ENCODE data around the gene TEX53.

The TEX53 gene

DNA sequence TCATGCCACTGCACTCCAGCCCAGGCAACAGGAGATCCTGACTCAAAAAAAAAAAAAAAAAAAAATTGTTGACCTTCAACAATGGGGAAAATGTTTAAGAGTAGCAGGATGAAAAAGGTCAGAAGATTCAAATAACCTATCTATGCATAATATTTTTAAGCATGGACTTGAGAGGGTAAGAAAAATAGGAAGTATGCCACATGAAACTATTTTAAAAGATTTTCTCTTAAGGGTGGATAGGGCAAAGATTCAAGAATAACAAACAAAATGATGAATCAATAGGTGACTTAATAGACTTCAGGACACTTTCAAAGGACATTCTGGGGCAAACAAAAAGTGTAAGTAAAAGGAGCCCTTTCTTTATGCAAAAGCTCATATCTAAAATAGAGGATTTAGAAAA is 21.2 kb upstream of the TEX53 start:
- no peak for DNase-seq

GRCh38 chr9:114678130-114678529 is 20.5 kb upstream of the TEX53 start:
- no peak for DNase-seq

GRCh38 chr9:114677418-114677817 is 19.8 kb upstream of the TEX53 start:
- DNase-seq, result no peak

GRCh38 chr9:114676901-114677300 is 19.3 kb upstream of the TEX53 start:
- no peak for DNase-seq

GRCh38 chr9:114674798-114675540 is 17.4 kb upstream of the TEX53 start:
- no peak for DNase-seq

DNA sequence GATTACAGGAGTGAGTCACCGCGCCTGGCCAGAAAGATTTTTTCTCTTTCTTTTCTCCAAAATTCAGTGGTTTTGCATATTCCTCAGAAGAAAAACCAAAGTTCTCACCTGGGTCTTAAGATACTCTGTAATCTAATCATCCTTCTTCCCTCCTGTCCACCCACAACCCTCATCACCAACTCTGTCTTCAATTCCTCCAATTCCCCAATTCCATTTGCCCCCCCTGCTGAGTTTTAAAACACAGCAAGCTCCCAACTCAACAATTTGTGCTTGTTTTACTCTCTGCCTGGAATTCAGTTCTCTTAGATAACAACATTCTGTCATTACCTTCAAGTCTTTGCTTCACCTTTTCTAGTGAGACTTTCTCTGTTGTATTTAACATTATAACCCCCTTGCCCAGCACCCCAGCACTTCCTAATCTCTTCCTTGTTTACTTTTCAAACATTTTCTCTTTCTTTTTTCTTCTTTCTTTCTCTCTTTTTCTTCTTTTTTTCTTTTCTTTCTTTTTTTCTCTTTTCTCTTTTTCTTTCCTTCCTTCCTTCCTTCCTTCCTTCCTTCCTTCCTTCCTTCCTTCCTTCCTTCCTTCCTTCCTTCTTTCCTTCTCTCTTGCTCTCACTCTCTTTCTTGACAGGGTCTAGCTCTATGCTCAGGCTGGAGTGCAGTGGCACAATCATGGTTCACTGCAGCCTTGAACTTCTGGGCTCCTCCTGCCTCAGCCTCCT is 16.6 kb upstream of the TEX53 start:
- no peak for DNase-seq

- no peak for DNase-seq
Measured at GRCh38 chr9:114671605-114672004, 14.0 kb upstream of the TEX53 start.

DNA sequence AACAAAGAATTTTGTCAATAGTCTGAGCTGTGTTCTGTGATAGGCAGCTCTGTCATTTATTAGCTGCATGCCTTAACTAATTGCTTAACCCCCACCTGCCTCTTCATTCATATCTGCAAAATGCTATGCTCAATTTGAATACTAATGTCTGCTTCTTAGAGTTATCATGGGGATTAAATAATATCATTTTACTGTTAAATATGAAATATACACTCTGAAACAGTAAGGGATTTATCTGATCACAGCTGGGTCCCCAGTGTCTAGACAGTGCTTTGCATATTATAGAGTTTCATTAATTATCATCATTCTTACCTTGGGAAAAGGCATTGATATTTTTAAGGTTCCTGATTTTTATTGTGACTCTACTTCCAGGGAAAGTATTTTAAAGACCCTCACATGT is 12.4 kb upstream of the TEX53 start:
- no peak for DNase-seq

DNA sequence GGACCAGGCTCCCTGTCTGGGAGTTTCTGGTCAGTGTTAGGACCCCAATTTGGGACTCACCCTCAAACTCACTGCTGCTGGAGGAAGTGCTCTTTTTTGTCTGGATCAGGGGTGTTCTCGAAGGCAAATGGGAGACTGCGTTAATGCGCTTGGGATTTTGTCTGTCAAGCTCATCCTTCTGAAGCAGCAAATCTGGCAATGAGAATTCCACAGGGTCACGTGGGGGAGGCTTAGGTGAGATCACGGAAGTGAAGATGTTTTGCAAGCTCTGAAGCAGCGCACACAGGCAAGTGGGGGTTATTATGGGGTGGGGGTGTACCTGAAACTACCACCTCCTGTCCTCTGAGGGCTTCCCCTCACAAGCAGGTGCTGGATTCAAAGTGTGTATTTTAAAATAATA is 10.5 kb upstream of the TEX53 start:
- DNase-seq, result no peak

- no peak for DNase-seq
Measured at GRCh38 chr9:114666851-114667250, 9.2 kb upstream of the TEX53 start.

GRCh38 chr9:114666401-114666800 is 8.8 kb upstream of the TEX53 start:
- DNase-seq, result no peak

- no peak for DNase-seq
Measured at GRCh38 chr9:114664181-114664580, 6.6 kb upstream of the TEX53 start.

DNA sequence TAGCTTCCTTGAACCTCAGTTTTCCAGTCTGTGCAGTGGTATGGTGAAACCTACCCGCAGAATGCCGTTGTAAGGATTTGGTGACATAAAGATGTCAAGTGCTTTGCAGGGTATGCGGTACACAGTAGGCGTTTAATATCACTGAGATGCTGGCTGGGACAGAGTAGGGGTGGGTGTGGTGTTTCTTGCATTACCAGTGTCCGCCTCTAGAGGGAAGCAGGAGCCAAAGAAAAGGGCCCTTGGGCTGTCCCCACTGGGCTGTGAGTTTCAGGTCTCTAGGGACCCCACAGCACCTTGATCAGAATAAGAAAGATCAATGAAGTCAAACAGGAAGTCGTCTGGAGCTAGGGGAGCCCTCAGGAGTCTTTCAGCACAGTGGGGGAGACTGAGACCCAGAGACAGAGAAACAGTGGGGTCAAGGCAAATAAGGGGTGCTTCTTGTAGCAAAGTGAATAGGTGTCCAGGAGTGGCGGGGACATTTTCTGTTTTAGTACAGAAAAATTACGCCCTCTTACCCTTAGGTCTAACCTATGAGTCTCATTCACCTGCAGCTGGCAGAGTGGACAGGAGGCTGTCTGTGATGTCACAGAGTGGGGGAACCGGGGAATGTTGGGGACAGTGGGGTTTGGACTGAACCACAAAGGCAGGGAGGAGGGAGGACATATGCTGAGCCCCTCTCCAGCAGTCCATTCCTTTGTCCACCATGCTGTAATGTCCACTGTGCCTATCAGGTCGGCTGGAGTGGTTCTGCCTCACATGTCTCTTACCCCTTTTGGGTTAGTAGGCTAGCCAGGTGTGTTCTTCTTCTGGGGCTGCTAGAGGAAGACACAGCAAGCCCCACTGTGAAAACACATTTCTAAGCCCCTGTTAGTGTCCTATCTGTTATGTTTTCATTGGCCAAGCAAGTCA is 4.7 kb upstream of the TEX53 start:
- peak; percentile 66 for DNase-seq

DNA sequence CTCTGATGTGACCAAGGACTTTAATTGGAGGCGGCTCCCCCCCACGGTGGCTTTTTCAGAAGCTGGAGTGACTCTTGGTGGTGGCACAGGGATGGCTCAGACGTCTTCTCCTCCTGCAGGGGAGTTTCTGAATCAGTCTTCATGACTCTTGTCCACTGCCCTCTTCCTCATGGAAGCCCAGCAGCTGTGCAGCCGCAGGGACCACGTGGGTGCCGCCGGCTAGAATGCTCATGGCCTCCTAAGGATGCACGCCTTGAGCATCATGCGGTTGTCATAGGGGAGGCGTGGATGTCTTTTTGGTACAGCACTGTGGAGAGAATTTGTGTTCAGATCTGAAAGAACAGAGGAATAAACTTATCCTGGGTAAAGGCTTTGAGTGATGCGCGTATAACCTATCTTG is 1.3 kb downstream of the TEX53 start:
- DNase-seq, result no peak

- no peak for DNase-seq
Measured at GRCh38 chr9:114655689-114656088, 1.9 kb downstream of the TEX53 start.

GRCh38 chr9:114653556-114654159 is 3.9 kb downstream of the TEX53 start:
- peak; percentile 85 for DNase-seq

- no peak for DNase-seq
Measured at GRCh38 chr9:114652776-114653555, 4.6 kb downstream of the TEX53 start.

GRCh38 chr9:114643896-114644295 is 13.7 kb downstream of the TEX53 start:
- no peak for DNase-seq

DNA sequence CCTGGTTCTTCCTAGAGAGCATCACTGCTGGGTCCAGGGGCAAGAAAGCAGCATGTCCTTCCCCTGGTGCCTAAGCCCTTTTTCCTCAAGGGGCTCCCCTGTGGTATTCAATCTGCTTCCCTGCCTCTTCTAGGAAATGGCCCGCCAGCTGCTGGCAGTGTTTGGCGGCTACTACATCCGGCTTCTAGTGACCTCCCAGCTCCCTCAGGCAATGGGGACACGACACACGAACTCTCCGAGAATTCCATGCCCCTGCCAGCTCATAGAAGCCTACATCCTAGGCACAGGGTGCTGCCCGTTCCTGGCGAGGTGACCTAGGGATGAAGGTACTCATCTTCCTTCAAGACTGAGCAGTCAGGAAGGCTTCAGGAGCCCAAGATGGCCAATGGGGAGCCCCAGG is 14.6 kb downstream of the TEX53 start:
- DNase-seq, result no peak

- no peak for DNase-seq
Measured at GRCh38 chr9:114641967-114642366, 15.6 kb downstream of the TEX53 start.

DNA sequence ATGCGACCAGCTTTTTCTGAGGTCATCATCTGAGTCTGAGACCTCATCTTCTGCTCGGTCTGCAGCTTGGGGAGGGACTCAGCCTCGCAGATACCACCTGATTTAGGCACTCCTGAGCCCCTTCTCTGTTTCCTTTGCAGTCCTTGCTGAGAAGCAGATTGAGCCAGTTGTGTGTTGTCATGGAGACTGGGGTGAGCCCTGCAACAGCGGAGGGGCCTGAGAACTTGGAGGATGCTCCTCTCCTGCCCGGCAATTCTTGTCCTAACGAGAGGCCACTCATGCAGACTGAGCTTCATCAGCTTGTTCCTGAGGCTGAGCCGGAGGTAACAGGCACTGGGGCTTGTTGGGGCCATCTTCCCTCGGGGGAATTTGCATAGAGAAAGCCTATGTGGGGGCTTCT is 19.2 kb downstream of the TEX53 start:
- DNase-seq, result no peak

- no peak for DNase-seq
Measured at GRCh38 chr9:114634387-114634786, 23.2 kb downstream of the TEX53 start.
